Endodermal cell (in vitro differentiated cells): ENCODE measurements around the gene VPS36. TPM values are rescaled to one million over a fixed set of nuclear protein-coding genes. Genes with fewer than 3 reads are reported as not detected.
"Not testable (repeated sequence)": the region's sequence is repeated elsewhere in the genome, so short reads cannot be mapped to it uniquely, and the experiment has no call there.

Experiments used
- DNase-seq: peaks from one replicate; pipeline ENCODE4 v3.0.0-alpha.2; 2017
- H3K27ac ChIP-seq: 2 replicates; pipeline ENCODE4 v1.5.1; 2013; ENCODE audit warnings: mild to moderate bottlenecking, low read depth, low read length, moderate library complexity
- H3K27me3 ChIP-seq: 2 replicates; pipeline ENCODE4 v1.6.1; 2013; ENCODE audit warnings: mild to moderate bottlenecking, low read length, moderate library complexity; ENCODE audit not compliant: insufficient read depth, control insufficient read depth, poor library complexity, severe bottlenecking
- H3K36me3 ChIP-seq: 2 replicates; pipeline ENCODE4 v1.7.0; 2013; ENCODE audit warnings: mild to moderate bottlenecking, low read length, moderate library complexity; ENCODE audit not compliant: control insufficient read depth, insufficient read depth
- H3K4me1 ChIP-seq: one replicate; pipeline ENCODE4 v1.7.0; 2013; ENCODE audit warnings: low read length; ENCODE audit not compliant: control insufficient read depth, insufficient read depth
- H3K4me3 ChIP-seq: 2 replicates; pipeline ENCODE4 v1.5.1; 2013; ENCODE audit warnings: mild to moderate bottlenecking, low read length, moderate library complexity
- H3K9ac ChIP-seq: 2 replicates; pipeline ENCODE4 v1.6.1; 2013; ENCODE audit warnings: mild to moderate bottlenecking, low read length, moderate library complexity; ENCODE audit not compliant: poor library complexity, severe bottlenecking; ENCODE audit errors: extremely low read depth
- H3K9me3 ChIP-seq: 2 replicates; pipeline ENCODE4 v1.6.1; 2013; ENCODE audit warnings: mild to moderate bottlenecking, low read length, moderate library complexity; ENCODE audit not compliant: control insufficient read depth
- H3K27ac Mint-ChIP-seq: 2 replicates; pipeline ENCODE4 v1.8.0; 2020; ENCODE audit warnings: mixed read lengths
- H3K27me3 Mint-ChIP-seq: 2 replicates; pipeline ENCODE4 v1.8.0; 2021; ENCODE audit warnings: mild to moderate bottlenecking, mixed read lengths; ENCODE audit not compliant: insufficient read depth
- H3K36me3 Mint-ChIP-seq: 2 replicates; pipeline ENCODE4 v1.8.0; 2020; ENCODE audit warnings: low read depth, mixed read lengths
- H3K4me1 Mint-ChIP-seq: 2 replicates; pipeline ENCODE4 v1.8.0; 2020; ENCODE audit warnings: mixed read lengths
- H3K4me3 Mint-ChIP-seq: 2 replicates; pipeline ENCODE4 v1.8.0; 2020; ENCODE audit warnings: mild to moderate bottlenecking, moderate library complexity, mixed read lengths
- H3K9me3 Mint-ChIP-seq: 2 replicates; pipeline ENCODE4 v1.8.0; 2020; ENCODE audit warnings: mild to moderate bottlenecking, mixed read lengths
- WGBS, 2 experiments: methylation state at CpG; one replicate each; pipeline versions ENCODE4 v1.1.5 to v1.1.7; 2013; ENCODE audit warnings: missing lambda C conversion rate in 2 of 2, mixed read lengths in 1 of 2; ENCODE audit not compliant: insufficient coverage in 1 of 2, insufficient read length in 1 of 2; 5-methylcytosine and 5-hydroxymethylcytosine counted together
- total RNA-seq, 2 donors: library from RNA; stranded (reverse); fragmentation: NEBNext Ultra II Directional in 1 of 2; extraction: Animal tissue kit (Norgen Biotek cat#: 25700) in 1 of 2; gene quantifications; 2 replicates in 1 of 2; 3 replicates in 1 of 2; pipeline ENCODE4 v1.2.1, GENCODE V29; 2021
- TF ChIP-seq, protein P1 (sequence below): fragments of 200-600 bp; sonication (generic); conservative IDR thresholded peaks from 2 replicates; pipeline ENCODE4 v1.5.0; 2021; ENCODE audit warnings: antibody characterized with exemption, mild to moderate bottlenecking

Gene VPS36
- total RNA-seq, 2 donors from 2014 or later, result 44.8 to 77.4 TPM

DNA sequence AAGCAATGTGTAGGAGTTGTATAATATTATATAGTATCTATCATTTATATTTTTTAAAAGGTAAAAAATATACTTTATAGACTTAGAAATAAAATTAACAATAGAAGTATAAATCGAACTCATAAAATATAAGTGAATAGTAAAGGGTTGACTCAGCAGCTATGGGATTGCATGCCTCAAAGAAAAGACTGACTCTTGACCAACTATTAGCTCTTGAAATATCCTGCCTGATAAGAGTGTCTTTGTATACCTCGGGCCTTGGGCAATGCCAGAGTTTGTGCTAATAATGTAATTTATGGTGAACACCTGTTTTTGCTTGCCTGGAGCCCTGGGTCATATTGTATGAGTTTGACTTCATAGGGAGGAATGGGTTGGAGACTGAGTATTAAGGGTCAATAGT is 36.6 kb upstream of the VPS36 start:
- not testable (repeated sequence) for H3K36me3 Mint-ChIP-seq, H3K27me3 ChIP-seq, H3K27me3 Mint-ChIP-seq, H3K4me1 ChIP-seq, H3K27ac ChIP-seq, H3K9me3 Mint-ChIP-seq, H3K9ac ChIP-seq, DNase-seq, H3K27ac Mint-ChIP-seq, H3K4me3 ChIP-seq, H3K36me3 ChIP-seq, H3K4me1 Mint-ChIP-seq, H3K4me3 Mint-ChIP-seq, H3K9me3 ChIP-seq
- 88% methylated on average over 1 of the region's 2 CpGs; no CpG with 5 or more reads in 1 of the 2 experiments for WGBS, 2 experiments

DNA sequence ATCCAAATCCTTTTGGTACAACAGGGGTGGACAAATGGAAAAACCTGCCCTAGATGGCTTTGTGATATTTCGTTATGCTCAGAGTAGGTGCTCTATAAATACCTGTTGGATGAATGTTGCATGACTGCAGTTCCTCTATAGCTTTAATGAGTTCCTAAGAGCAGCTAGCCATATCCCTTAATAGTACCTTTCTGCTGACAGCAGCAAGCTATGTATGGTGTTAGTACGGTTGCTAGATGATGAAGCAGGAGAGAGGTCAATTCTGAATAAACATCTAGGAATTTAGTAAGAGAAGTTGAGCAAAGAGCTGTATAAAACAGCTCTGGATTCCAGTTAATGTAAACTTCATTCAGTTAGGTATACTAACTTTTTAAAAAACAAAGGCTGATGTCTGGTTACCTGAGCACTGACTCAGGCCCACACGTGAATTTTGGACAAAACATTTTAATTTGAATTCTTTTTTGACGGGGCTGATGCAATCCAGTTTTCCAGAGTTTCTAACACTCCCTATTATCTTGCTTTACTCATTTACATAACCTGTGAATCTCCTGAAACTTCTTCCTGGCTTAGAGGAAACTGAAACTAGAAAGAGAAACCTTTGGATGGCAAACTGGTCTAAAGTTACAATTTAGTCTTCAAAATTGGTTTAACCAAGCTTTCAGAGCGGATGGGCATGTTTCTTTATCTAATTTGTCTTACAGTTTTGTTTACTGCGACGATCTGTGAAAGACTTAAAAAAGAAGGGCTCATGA is 30.4 kb upstream of the VPS36 start:
- not testable (repeated sequence) for H3K27ac Mint-ChIP-seq, H3K4me3 ChIP-seq, H3K27me3 Mint-ChIP-seq, H3K9ac ChIP-seq, H3K9me3 Mint-ChIP-seq, H3K9me3 ChIP-seq, H3K27me3 ChIP-seq, H3K4me3 Mint-ChIP-seq, H3K4me1 ChIP-seq, H3K27ac ChIP-seq, H3K4me1 Mint-ChIP-seq, DNase-seq
- H3K36me3 Mint-ChIP-seq, result peaks cover 11% of the 10 kb centered on the region
- peaks cover 13% of the 10 kb centered on the region for H3K36me3 ChIP-seq
- WGBS, 2 experiments, result 89 to 94% methylated on average over 3 to 6 of the region's 7 CpGs

DNA sequence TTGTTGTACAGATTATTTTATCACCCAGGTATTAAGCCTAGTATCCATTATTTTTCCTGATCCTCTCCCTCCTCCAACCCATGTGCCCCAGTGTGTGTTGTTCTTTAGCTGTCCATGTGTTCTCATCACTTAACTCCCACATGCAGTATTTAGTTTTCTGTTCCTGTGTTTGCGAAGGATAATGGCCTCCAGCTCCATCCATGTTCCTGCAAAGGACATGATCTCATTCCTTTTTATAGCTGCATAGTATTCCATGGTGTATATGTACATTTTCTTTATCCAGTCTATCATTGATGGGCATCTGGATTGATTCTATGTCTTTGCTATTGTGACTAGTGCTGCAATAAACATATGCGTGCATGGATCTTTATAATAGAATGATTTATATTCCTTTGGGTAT is 18.1 kb upstream of the VPS36 start:
- not testable (repeated sequence) for H3K27ac ChIP-seq, H3K27ac Mint-ChIP-seq, H3K4me3 ChIP-seq, H3K9me3 ChIP-seq, H3K4me3 Mint-ChIP-seq, H3K9ac ChIP-seq, DNase-seq, H3K4me1 Mint-ChIP-seq, H3K27me3 Mint-ChIP-seq, H3K9me3 Mint-ChIP-seq, H3K4me1 ChIP-seq, H3K27me3 ChIP-seq
- peaks cover 84% of the 10 kb centered on the region for H3K36me3 ChIP-seq
- 92 to 100% methylated on average over 1 to 2 of the region's 2 CpGs for WGBS, 2 experiments
- peaks cover 73% of the 10 kb centered on the region for H3K36me3 Mint-ChIP-seq

DNA sequence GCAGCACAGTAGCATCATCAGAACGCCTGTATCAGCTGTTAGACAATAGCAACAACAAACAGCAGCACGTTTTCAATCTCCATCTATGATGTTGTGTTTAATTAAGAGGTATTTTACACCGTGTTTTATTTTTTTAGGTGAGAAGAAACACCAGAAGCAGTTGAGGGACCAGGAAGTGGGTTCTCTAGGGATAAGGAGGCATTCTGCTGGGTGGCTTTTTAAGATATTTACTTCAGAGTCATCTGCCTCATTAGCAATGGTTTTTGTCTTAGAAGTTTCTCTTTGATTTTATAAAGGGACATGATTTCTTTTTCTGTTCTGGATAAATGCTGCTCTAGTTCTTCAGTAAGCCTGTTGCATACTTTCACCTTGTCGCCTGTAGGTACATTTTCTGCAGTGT is 13.1 kb upstream of the VPS36 start:
- Mint-ChIP-seq H3K4me1 (peaks cover 9% of the 10 kb centered on the region), H3K9me3 (peaks cover 4% of the 10 kb centered on the region), H3K4me3 (no peak overlapping the region), H3K36me3 (peaks cover 79% of the 10 kb centered on the region), H3K27ac (no peak overlapping the region), H3K27me3 (no peaks in the 10 kb centered on the region)
- peaks cover 97% of the 10 kb centered on the region for H3K36me3 ChIP-seq
- TF ChIP-seq, protein P1, sequence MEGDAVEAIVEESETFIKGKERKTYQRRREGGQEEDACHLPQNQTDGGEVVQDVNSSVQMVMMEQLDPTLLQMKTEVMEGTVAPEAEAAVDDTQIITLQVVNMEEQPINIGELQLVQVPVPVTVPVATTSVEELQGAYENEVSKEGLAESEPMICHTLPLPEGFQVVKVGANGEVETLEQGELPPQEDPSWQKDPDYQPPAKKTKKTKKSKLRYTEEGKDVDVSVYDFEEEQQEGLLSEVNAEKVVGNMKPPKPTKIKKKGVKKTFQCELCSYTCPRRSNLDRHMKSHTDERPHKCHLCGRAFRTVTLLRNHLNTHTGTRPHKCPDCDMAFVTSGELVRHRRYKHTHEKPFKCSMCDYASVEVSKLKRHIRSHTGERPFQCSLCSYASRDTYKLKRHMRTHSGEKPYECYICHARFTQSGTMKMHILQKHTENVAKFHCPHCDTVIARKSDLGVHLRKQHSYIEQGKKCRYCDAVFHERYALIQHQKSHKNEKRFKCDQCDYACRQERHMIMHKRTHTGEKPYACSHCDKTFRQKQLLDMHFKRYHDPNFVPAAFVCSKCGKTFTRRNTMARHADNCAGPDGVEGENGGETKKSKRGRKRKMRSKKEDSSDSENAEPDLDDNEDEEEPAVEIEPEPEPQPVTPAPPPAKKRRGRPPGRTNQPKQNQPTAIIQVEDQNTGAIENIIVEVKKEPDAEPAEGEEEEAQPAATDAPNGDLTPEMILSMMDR, result no peak
- H3K4me1 ChIP-seq, result no peaks in the 10 kb centered on the region
- peaks cover 7% of the 10 kb centered on the region for H3K9me3 ChIP-seq
- H3K9ac ChIP-seq, result no peak overlapping the region
- no peak overlapping the region for H3K4me3 ChIP-seq
- no peaks in the 10 kb centered on the region for H3K27me3 ChIP-seq
- DNase-seq, result no peak
- WGBS, 2 experiments, result 93 to 100% methylated on average over 2 to 4 of the region's 4 CpGs
- H3K27ac ChIP-seq, result no peak overlapping the region
